GM12891 (cell line): ENCODE data around the gene SURF6.

Source experiments
- PAX5 ChIP-seq: IDR thresholded peaks from 2 replicates; pipeline ENCODE4 v1.6.1; 2011; ENCODE audit warnings: low read length, moderate library complexity, mild to moderate bottlenecking; ENCODE audit not compliant: insufficient read depth, severe bottlenecking
- POLR2A ChIP-seq: IDR thresholded peaks from 2 replicates; pipeline ENCODE4 v1.6.1; 2011; ENCODE audit warnings: low read depth, low read length, control low read depth
- POLR2AphosphoS5 ChIP-seq: IDR thresholded peaks from 2 replicates; pipeline ENCODE4 v1.6.1; 2011; ENCODE audit warnings: low read depth, low read length, control low read depth
- POU2F2 ChIP-seq: IDR thresholded peaks from 2 replicates; pipeline ENCODE4 v1.6.1; 2011; ENCODE audit warnings: low read depth, mild to moderate bottlenecking, control low read depth, low read length, moderate library complexity
- SPI1 ChIP-seq: IDR thresholded peaks from 2 replicates; pipeline ENCODE4 v1.6.1; 2011; ENCODE audit warnings: low read depth, low read length, control low read depth
- TAF1 ChIP-seq: IDR thresholded peaks from 2 replicates; pipeline ENCODE4 v1.6.1; 2011; ENCODE audit warnings: low read depth, low read length, control low read depth

- TF ChIP-seq PAX5 (no peak), POLR2AphosphoS5 (no peak), POLR2A (no peak), SPI1 (no peak), TAF1 (no peak), POU2F2 (no peak)
Measured at GRCh38 chr9:133342069-133342406, 6.0 kb upstream of the SURF6 start.
